ENCODE measurements around the gene TCF7L1.

DNA sequence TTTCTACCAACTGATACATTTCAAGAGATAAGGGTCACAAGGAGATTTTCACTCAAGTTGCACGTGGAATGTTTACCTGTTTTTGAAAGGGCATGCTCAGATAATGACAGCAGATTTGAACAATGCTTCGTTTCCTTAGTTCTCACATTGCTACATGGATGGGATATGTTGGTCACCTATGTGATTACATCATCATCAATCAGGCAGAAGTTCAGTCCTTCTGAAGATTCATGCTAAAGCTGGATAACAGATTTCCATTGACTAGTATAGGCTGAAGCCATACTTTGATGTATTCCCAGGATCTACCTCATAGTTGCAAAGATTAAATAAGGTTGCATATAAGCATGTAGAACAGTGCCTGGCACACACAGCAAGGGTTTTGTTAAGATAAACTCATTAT, 19.7 kb downstream of the TCF7L1 start:
- TF ChIP-seq, protein P1, sequence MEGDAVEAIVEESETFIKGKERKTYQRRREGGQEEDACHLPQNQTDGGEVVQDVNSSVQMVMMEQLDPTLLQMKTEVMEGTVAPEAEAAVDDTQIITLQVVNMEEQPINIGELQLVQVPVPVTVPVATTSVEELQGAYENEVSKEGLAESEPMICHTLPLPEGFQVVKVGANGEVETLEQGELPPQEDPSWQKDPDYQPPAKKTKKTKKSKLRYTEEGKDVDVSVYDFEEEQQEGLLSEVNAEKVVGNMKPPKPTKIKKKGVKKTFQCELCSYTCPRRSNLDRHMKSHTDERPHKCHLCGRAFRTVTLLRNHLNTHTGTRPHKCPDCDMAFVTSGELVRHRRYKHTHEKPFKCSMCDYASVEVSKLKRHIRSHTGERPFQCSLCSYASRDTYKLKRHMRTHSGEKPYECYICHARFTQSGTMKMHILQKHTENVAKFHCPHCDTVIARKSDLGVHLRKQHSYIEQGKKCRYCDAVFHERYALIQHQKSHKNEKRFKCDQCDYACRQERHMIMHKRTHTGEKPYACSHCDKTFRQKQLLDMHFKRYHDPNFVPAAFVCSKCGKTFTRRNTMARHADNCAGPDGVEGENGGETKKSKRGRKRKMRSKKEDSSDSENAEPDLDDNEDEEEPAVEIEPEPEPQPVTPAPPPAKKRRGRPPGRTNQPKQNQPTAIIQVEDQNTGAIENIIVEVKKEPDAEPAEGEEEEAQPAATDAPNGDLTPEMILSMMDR (IDR thresholded peaks at IDR 0.05), result no peak
- TF ChIP-seq POLR2AphosphoS5 (IDR thresholded peaks at IDR 0.05) (no peak), EP300 (IDR thresholded peaks at IDR 0.05) (no peak)

Measured in esophagus muscularis mucosa (tissue), 4 donors.